Activated gamma-delta T cell treated with anti-CD3 and anti-CD28 coated beads, Interleukin-2, amount 50 U/mL, for 16 hours (primary cell): ENCODE measurements around the gene COL4A3.
"Not testable (repeated sequence)": the region's sequence is repeated elsewhere in the genome, so short reads cannot be mapped to it uniquely, and the experiment has no call there.

Experiments
- DNase-seq: peaks from one replicate; pipeline ENCODE4 v3.0.0-alpha.2; 2020; ENCODE audit warnings: low read depth

The COL4A3 gene

GRCh38 chr2:227160164-227160563 is 4.3 kb upstream of the COL4A3 start:
- no peak for DNase-seq

GRCh38 chr2:227161947-227162346 is 2.5 kb upstream of the COL4A3 start:
- no peak for DNase-seq

GRCh38 chr2:227163485-227163997 is 883 bp upstream of the COL4A3 start:
- DNase-seq: no peak

- no peak for DNase-seq
Observed at GRCh38 chr2:227164763-227165291, 403 bp downstream of the COL4A3 start.

- not testable (repeated sequence) for DNase-seq
Observed at GRCh38 chr2:227171779-227172178, 7.4 kb downstream of the COL4A3 start.

- no peak for DNase-seq
Observed at GRCh38 chr2:227177592-227178336, 13.3 kb downstream of the COL4A3 start.

GRCh38 chr2:227179988-227180685 is 15.7 kb downstream of the COL4A3 start:
- DNase-seq: no peak

- DNase-seq: no peak
Observed at GRCh38 chr2:227180770-227181169, 16.3 kb downstream of the COL4A3 start.

- no peak for DNase-seq
Observed at GRCh38 chr2:227182765-227183164, 18.3 kb downstream of the COL4A3 start.

- no peak for DNase-seq
Observed at GRCh38 chr2:227183657-227184367, 19.4 kb downstream of the COL4A3 start.

GRCh38 chr2:227185615-227186232 is 21.3 kb downstream of the COL4A3 start:
- no peak for DNase-seq

GRCh38 chr2:227186751-227187150 is 22.3 kb downstream of the COL4A3 start:
- no peak for DNase-seq

GRCh38 chr2:227188292-227188691 is 23.9 kb downstream of the COL4A3 start:
- no peak for DNase-seq

GRCh38 chr2:227191367-227191766 is 26.9 kb downstream of the COL4A3 start:
- no peak for DNase-seq

GRCh38 chr2:227192491-227192890 is 28.1 kb downstream of the COL4A3 start:
- no peak for DNase-seq

GRCh38 chr2:227194219-227194618 is 29.8 kb downstream of the COL4A3 start:
- DNase-seq: no peak

- DNase-seq: no peak
Observed at GRCh38 chr2:227198866-227199265, 34.4 kb downstream of the COL4A3 start.

- DNase-seq: no peak
Observed at GRCh38 chr2:227201771-227202170, 37.3 kb downstream of the COL4A3 start.

GRCh38 chr2:227204452-227204851 is 40.0 kb downstream of the COL4A3 start:
- DNase-seq: no peak

- DNase-seq: no peak
Observed at GRCh38 chr2:227205701-227206100, 41.3 kb downstream of the COL4A3 start.

GRCh38 chr2:227206406-227206805 is 42.0 kb downstream of the COL4A3 start:
- DNase-seq: no peak

- no peak for DNase-seq
Observed at GRCh38 chr2:227207573-227207972, 43.1 kb downstream of the COL4A3 start.
